ENCODE data around the gene FBXW9. TPM values are rescaled to one million over a fixed set of nuclear protein-coding genes. Genes with fewer than 3 reads are reported as not detected.
A peak's percentile ranks its signal among the peaks of the same experiment; 100 is the strongest.

Gene FBXW9
- total and polyA plus RNA-seq, 10 donors, result 1.7 to 7.4 (median 4.3) TPM

- WGBS, 5 donors, result 0 to 1% (median 1%) methylated on average over 24 to 64 of the region's 64 CpGs
- no peaks in the 10 kb centered on the region for H3K27me3 ChIP-seq (replicated peaks in 1 of 7)
- H3K4me1 ChIP-seq, result peaks cover 31 to 85% (median 61%) of the 10 kb centered on the region in 6 donors
- peak overlapping the region; percentile 84 to 98 (median 96) for H3K27ac ChIP-seq
- DNase-seq, result peak; percentile 93
- H3K36me3 ChIP-seq, result peaks cover 0 to 40% (median 31%) of the 10 kb centered on the region in 6 donors
- H3K9me3 ChIP-seq, result no peaks in the 10 kb centered on the region
- intact Hi-C loops (cut with DNase I; ENCODE audit: low total_unique reads), result loop anchor here (5.0 kb wide), 1 partner anchor 107 kb away; no protein-coding TSS in a partner anchor
- TF ChIP-seq POLR2A (IDR thresholded peaks at IDR 0.05) (no peak), POLR2AphosphoS5 (IDR thresholded peaks at IDR 0.05) (peak; percentile 81 to 88 (median 84)), CTCF (IDR thresholded peaks at IDR 0.05 in 8 of 11, conservative IDR thresholded peaks at IDR 0.05 in 3 of 11) (peak in 3 of 11 experiments; percentile 13 to 17 (median 15))
- peak overlapping the region; percentile 77 to 98 (median 94) for H3K4me3 ChIP-seq
These were observed 26.9 kb downstream of the FBXW9 start for GRCh38 chr19:12669270-12670158.

- Histone ChIP-seq H3K27ac (peak overlapping the region; percentile 84 to 98 (median 96)), H3K4me3 (peak overlapping the region; percentile 77 to 98 (median 94)), H3K27me3 (replicated peaks in 1 of 7) (no peaks in the 10 kb centered on the region), H3K9me3 (no peaks in the 10 kb centered on the region), H3K4me1 (peaks cover 33 to 87% (median 67%) of the 10 kb centered on the region in 6 donors), H3K36me3 (peaks cover 0 to 40% (median 30%) of the 10 kb centered on the region in 6 donors)
- no peak for DNase-seq
- intact Hi-C loops (cut with DNase I; ENCODE audit: low total_unique reads), result no loop called here
- no peak for TF ChIP-seq POLR2AphosphoS5 (IDR thresholded peaks at IDR 0.05)
- no peak for TF ChIP-seq POLR2A (IDR thresholded peaks at IDR 0.05)
- TF ChIP-seq CTCF (IDR thresholded peaks at IDR 0.05 in 8 of 11, conservative IDR thresholded peaks at IDR 0.05 in 3 of 11), result no peak
- 1% methylated on average over 10 to 24 of the region's 24 CpGs for WGBS, 5 donors
These were observed 27.5 kb downstream of the FBXW9 start for GRCh38 chr19:12668932-12669269.

GRCh38 chr19:12668346-12668745, 28.1 kb downstream of the FBXW9 start:
- TF ChIP-seq CTCF (IDR thresholded peaks at IDR 0.05 in 8 of 11, conservative IDR thresholded peaks at IDR 0.05 in 3 of 11) (no peak), POLR2AphosphoS5 (IDR thresholded peaks at IDR 0.05) (no peak)
- Histone ChIP-seq H3K36me3 (peaks cover 0 to 40% (median 30%) of the 10 kb centered on the region in 6 donors), H3K4me1 (peaks cover 33 to 93% (median 68%) of the 10 kb centered on the region in 6 donors), H3K4me3 (peak overlapping the region in 7 of 8 donors; percentile 77 to 98 (median 94)), H3K27ac (peak overlapping the region in 5 of 8 donors; percentile 91 to 97 (median 96)), H3K9me3 (no peaks in the 10 kb centered on the region), H3K27me3 (replicated peaks in 1 of 7) (no peaks in the 10 kb centered on the region)
- DNase-seq, result no peak
- 73 to 86% (median 81%) methylated on average over 8 of the region's 8 CpGs for WGBS, 5 donors
- intact Hi-C loops (cut with DNase I; ENCODE audit: low total_unique reads), result no loop called here

- Histone ChIP-seq H3K4me1 (peaks cover 33 to 90% (median 68%) of the 10 kb centered on the region in 6 donors), H3K4me3 (peak overlapping the region in 4 of 8 donors; percentile 77 to 98 (median 88)), H3K9me3 (no peaks in the 10 kb centered on the region), H3K27ac (peak overlapping the region in 4 of 8 donors; percentile 88 to 96 (median 93)), H3K36me3 (peaks cover 0 to 40% (median 30%) of the 10 kb centered on the region in 6 donors), H3K27me3 (replicated peaks in 1 of 7) (no peaks in the 10 kb centered on the region)
- WGBS, 5 donors, result 76 to 88% (median 85%) methylated on average over 4 of the region's 4 CpGs
- intact Hi-C loops (cut with DNase I; ENCODE audit: low total_unique reads), result no loop called here
- TF ChIP-seq POLR2A (IDR thresholded peaks at IDR 0.05), result no peak
- TF ChIP-seq CTCF (IDR thresholded peaks at IDR 0.05 in 8 of 11, conservative IDR thresholded peaks at IDR 0.05 in 3 of 11), result no peak
- TF ChIP-seq POLR2AphosphoS5 (IDR thresholded peaks at IDR 0.05), result no peak
- no peak for DNase-seq
These were observed 28.6 kb downstream of the FBXW9 start for GRCh38 chr19:12667731-12668302.
